Measurements from ENCODE around the gene AFAP1. TPM values are rescaled to one million over a fixed set of nuclear protein-coding genes. Genes with fewer than 3 reads are reported as not detected.

Gene AFAP1
- polyA plus RNA-seq, 1 donor (not counting 4 experiments of a cell fraction or from before 2014, with no cell fraction given): 7.6 TPM

DNA sequence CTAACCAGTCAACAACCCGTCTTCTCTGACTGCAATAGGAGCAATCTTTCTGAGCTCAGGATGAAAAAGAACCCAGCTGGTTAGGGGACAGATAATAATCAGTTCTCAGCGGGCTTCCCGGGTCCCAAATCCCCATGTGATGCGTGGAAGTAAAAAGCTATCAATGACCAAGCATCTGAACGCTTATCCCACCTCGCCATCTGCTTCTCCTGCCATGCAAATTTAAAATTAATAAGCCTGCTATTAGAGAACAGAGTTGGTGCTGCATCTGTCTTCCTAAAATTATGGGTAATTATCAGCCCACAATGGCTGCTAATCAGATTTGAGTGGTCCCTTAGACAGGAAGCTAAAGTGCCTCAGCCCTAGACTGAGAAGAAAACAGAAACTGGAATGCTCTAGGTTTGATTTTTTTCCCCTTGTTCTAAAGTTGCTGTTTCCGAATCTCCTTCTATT, 37.5 kb downstream of the AFAP1 start:
- H3K4me2 ChIP-seq (ENCODE audit: control insufficient read depth, extremely low read depth, insufficient read depth, low read depth, low read length): no peak overlapping the region
- no peak overlapping the region for H3K9ac ChIP-seq (ENCODE audit: control insufficient read depth, extremely low read depth, insufficient read depth, low read length)
- H3K4me1 ChIP-seq (ENCODE audit: control insufficient read depth, extremely low read depth, insufficient read depth, low read length): no peaks in the 10 kb centered on the region
- FAIRE-seq: no peak
- peaks cover 79% of the 10 kb centered on the region for H3K79me2 ChIP-seq (ENCODE audit: control insufficient read depth, insufficient read depth, low read length)
- H3K9me1 ChIP-seq (ENCODE audit: control insufficient read depth, extremely low read depth, insufficient read depth, low read length): no peaks in the 10 kb centered on the region
- TF ChIP-seq EZH2 (IDR thresholded peaks at IDR 0.05; ENCODE audit: low read length): no peak
- TF ChIP-seq, protein P1, sequence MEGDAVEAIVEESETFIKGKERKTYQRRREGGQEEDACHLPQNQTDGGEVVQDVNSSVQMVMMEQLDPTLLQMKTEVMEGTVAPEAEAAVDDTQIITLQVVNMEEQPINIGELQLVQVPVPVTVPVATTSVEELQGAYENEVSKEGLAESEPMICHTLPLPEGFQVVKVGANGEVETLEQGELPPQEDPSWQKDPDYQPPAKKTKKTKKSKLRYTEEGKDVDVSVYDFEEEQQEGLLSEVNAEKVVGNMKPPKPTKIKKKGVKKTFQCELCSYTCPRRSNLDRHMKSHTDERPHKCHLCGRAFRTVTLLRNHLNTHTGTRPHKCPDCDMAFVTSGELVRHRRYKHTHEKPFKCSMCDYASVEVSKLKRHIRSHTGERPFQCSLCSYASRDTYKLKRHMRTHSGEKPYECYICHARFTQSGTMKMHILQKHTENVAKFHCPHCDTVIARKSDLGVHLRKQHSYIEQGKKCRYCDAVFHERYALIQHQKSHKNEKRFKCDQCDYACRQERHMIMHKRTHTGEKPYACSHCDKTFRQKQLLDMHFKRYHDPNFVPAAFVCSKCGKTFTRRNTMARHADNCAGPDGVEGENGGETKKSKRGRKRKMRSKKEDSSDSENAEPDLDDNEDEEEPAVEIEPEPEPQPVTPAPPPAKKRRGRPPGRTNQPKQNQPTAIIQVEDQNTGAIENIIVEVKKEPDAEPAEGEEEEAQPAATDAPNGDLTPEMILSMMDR (optimal IDR thresholded peaks at IDR 0.05 in 1 of 3, IDR thresholded peaks at IDR 0.05 in 1 of 3, conservative IDR thresholded peaks at IDR 0.05 in 1 of 3; ENCODE audit: extremely low read depth in 1 of 3, insufficient read depth in 2 of 3, low read length in 3 of 3): no peak
- no peaks in the 10 kb centered on the region for H3K27me3 ChIP-seq (ENCODE audit: control insufficient read depth, extremely low read depth, insufficient read depth, low read length)
- H3K9me3 ChIP-seq (ENCODE audit: control insufficient read depth, low read depth, low read length): no peaks in the 10 kb centered on the region
- no peak overlapping the region for H3K27ac ChIP-seq (ENCODE audit: control insufficient read depth, insufficient read depth, low read length)
- no peak overlapping the region for H3K4me3 ChIP-seq (ENCODE audit: control insufficient read depth in 2 of 3, extremely low read depth in 1 of 3, insufficient read depth in 2 of 3, low read depth in 1 of 3, low read length in 3 of 3)
- H4K20me1 ChIP-seq (ENCODE audit: control insufficient read depth, extremely low read depth, insufficient read depth, low read length): peaks cover 3% of the 10 kb centered on the region
- H3K36me3 ChIP-seq (ENCODE audit: control insufficient read depth in 2 of 2, extremely low read depth in 1 of 2, insufficient read depth in 2 of 2, low read length in 2 of 2): peaks cover 0 to 2% of the 10 kb centered on the region in 2 experiments
- H2AFZ ChIP-seq (ENCODE audit: control insufficient read depth, low read length): no peak overlapping the region
- no peak for DNase-seq (ENCODE audit: low read depth, low spot score)
- dilution Hi-C loops (cut with MboI; ENCODE audit: extremely low pct_ligation_motif_present, low sequenced_read_pairs): no loop called here

DNA sequence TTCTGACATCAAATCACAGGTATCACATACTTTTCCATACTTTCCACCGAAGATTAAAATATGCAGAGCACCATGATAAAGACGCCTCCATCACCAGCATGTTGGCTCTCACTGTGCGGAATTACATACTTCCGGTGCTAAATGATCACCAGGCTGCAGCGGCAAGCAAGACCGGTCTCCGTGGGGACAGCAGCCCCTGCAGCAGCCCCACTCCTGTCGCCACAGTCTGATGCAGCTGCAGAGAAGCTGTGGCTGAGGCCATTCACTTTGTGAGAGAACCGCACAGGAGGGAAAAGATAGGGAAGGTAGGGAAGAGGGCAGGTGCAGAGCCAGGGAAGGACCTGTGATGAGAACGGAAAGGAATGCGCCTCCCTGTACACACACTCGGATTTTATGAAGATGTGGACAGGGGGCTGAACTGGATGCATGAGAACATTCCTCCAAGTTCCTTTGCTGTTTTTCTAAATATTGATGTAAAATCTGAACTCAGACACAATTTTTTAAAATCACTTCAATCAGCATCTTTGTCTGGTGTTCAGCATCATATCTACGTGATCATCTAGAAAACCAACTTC, 38.3 kb downstream of the AFAP1 start:
- no peak for TF ChIP-seq EZH2 (IDR thresholded peaks at IDR 0.05; ENCODE audit: low read length)
- TF ChIP-seq, protein P1 (optimal IDR thresholded peaks at IDR 0.05 in 1 of 3, IDR thresholded peaks at IDR 0.05 in 1 of 3, conservative IDR thresholded peaks at IDR 0.05 in 1 of 3; ENCODE audit: extremely low read depth in 1 of 3, insufficient read depth in 2 of 3, low read length in 3 of 3): no peak
- H4K20me1 ChIP-seq (ENCODE audit: control insufficient read depth, extremely low read depth, insufficient read depth, low read length): peaks cover 3% of the 10 kb centered on the region
- no peak for DNase-seq (ENCODE audit: low read depth, low spot score)
- peaks cover 0 to 2% of the 10 kb centered on the region in 2 experiments for H3K36me3 ChIP-seq (ENCODE audit: control insufficient read depth in 2 of 2, extremely low read depth in 1 of 2, insufficient read depth in 2 of 2, low read length in 2 of 2)
- H3K4me1 ChIP-seq (ENCODE audit: control insufficient read depth, extremely low read depth, insufficient read depth, low read length): no peaks in the 10 kb centered on the region
- H3K9me3 ChIP-seq (ENCODE audit: control insufficient read depth, low read depth, low read length): no peaks in the 10 kb centered on the region
- H3K9ac ChIP-seq (ENCODE audit: control insufficient read depth, extremely low read depth, insufficient read depth, low read length): no peak overlapping the region
- no peaks in the 10 kb centered on the region for H3K9me1 ChIP-seq (ENCODE audit: control insufficient read depth, extremely low read depth, insufficient read depth, low read length)
- no peak overlapping the region for H3K4me2 ChIP-seq (ENCODE audit: control insufficient read depth, extremely low read depth, insufficient read depth, low read depth, low read length)
- no peak for FAIRE-seq
- H3K27me3 ChIP-seq (ENCODE audit: control insufficient read depth, extremely low read depth, insufficient read depth, low read length): no peaks in the 10 kb centered on the region
- no peak overlapping the region for H3K4me3 ChIP-seq (ENCODE audit: control insufficient read depth in 2 of 3, extremely low read depth in 1 of 3, insufficient read depth in 2 of 3, low read depth in 1 of 3, low read length in 3 of 3)
- dilution Hi-C loops (cut with MboI; ENCODE audit: extremely low pct_ligation_motif_present, low sequenced_read_pairs): no loop called here
- H3K79me2 ChIP-seq (ENCODE audit: control insufficient read depth, insufficient read depth, low read length): peaks cover 78% of the 10 kb centered on the region
- H2AFZ ChIP-seq (ENCODE audit: control insufficient read depth, low read length): no peak overlapping the region
- H3K27ac ChIP-seq (ENCODE audit: control insufficient read depth, insufficient read depth, low read length): no peak overlapping the region
